ENCODE measurements around the gene YPEL5.
"Not testable (repeated sequence)": the region's sequence is repeated elsewhere in the genome, so short reads cannot be mapped to it uniquely, and the experiment has no call there.

Gene YPEL5

DNA sequence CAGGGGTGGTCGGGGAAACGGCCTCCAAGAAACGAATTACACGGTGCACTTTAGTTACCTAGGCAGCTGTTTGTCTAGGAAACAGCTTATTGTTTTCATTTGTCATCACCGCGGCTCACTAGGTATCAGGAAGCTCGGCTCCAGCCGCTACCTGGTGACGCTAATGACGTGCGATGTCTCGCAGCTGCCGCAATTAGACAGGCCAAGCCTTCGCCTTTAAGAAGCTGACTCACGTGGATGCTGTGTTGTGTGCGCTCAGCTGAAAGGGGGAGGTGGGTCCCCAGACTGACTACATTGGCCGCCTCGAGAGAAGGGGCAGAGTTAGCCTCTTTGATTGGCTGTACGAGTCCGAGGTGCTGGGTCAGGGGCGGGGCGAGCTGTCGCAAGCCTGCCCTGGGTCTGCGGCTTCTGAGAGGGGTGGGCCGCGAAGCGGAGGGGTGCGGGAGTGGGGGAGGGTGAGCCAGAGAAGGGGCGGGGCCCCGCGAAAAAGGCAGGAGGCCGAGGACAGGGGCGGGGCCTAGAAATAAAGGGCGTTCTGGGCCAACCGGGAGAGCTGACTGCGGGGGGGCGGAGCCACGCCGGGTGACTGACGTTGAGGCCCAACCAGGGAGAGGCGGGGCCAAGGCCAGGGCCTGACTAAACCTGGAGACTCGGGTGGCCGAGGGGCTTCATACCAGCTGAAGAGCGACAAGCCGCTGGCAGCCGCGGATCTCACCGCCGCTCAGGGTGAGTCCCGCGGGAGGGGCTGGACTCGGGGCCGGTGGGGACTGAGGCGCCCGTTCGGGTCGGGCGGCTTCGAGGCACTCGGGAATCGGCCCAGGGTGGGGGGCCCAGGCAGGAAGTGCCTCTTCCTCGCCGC is at the start of gene YPEL5:
TSS of gene YPEL5 (plus strand) at position 671 of the 859 bp plus-strand sequence. CDS start 9,645 bp downstream, outside the sequence.
- DNase-seq (ENCODE audit: low read depth) = peak; percentile 98

DNA sequence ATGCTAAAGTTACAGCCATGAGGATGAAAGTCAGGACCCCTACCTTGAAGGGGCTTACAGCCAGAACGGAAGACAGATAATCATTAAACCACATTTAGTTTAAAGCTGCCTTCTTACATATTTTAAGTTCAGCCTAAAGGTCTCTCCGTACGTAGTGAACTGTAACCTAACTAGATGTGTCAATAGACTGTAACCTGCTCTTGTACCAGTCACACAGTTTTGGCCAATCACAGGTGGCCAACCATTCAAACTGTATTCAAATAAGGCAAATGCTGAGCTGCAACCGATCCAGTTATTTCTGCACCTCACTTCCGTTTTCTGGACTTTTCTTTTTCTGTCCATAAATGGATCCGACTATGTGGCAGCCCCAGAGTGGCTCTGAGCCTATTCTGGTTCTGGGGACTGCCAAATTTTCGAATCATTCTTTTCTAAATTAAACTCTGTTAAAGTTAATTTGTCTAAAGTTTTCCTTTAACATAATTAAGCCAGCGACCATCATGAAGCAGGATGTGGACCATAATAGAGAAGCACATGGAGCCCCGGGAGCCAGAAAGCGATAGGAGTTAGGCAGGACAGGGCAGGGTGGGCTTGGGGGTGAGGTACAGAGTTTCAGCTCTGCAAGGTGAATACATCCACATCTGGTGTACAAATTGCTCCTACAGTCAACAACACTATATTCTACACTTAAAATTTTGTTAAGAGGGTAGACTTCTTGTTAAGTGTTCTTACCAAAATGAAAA is 48.4 kb upstream of the YPEL5 start:
- DNase-seq (ENCODE audit: low read depth) = no peak

- not testable (repeated sequence) for DNase-seq (ENCODE audit: low read depth)
These were observed 47.4 kb upstream of the YPEL5 start for GRCh38 chr2:30099366-30099765.

DNA sequence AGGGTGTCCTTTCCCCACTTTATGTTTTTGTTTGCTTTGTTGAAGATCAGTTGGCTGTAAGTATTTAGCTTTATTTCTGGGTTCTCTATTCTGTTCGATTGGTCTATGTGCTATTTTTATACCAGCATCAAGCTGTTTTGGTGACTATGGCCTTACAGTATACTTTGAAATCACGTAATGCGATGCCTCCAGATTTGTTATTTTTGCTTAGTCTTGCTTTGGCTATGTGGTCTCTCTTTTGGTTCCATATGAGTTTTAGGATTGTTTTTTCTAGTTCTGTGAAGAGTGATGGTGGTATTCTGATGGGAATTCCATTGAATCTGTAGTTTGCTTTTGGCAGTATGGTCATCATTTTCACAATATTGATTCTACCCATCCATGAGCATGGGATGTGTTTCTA is 46.1 kb upstream of the YPEL5 start:
- DNase-seq (ENCODE audit: low read depth) = not testable (repeated sequence)

- DNase-seq (ENCODE audit: low read depth) = no peak
These were observed 42.5 kb upstream of the YPEL5 start for GRCh38 chr2:30104307-30104706.

- DNase-seq (ENCODE audit: low read depth) = no peak
These were observed 41.3 kb upstream of the YPEL5 start for GRCh38 chr2:30105556-30105955.

- DNase-seq (ENCODE audit: low read depth) = peak; percentile 42
These were observed 40.3 kb upstream of the YPEL5 start for GRCh38 chr2:30106543-30106942.

- DNase-seq (ENCODE audit: low read depth) = no peak
These were observed 38.6 kb upstream of the YPEL5 start for GRCh38 chr2:30108192-30108591.

- no peak for DNase-seq (ENCODE audit: low read depth)
These were observed 38.0 kb upstream of the YPEL5 start for GRCh38 chr2:30108851-30109250.

GRCh38 chr2:30109856-30110255 is 37.0 kb upstream of the YPEL5 start:
- no peak for DNase-seq (ENCODE audit: low read depth)

GRCh38 chr2:30110773-30111172 is 36.0 kb upstream of the YPEL5 start:
- DNase-seq (ENCODE audit: low read depth) = no peak

GRCh38 chr2:30111186-30111585 is 35.6 kb upstream of the YPEL5 start:
- DNase-seq (ENCODE audit: low read depth) = not testable (repeated sequence)

DNA sequence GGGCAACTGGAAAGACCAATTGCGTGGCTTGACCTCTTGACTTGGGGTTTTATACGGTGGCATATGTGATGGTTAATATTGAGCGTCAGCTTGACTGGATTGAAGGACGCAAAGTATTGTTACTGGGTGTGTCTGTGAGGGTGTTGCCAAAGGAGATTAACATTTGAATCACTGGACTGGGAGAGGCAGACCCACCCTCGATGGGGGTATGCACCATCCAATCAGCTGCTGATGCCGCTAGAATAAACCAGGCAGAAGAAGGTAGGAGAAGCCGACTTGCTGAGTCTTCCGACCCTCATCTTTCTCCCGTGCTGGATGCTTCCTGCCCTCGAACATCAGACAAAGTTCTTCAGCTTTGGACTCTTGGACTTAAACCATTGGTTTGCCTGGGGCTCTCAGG is 34.2 kb upstream of the YPEL5 start:
- DNase-seq (ENCODE audit: low read depth) = no peak

DNA sequence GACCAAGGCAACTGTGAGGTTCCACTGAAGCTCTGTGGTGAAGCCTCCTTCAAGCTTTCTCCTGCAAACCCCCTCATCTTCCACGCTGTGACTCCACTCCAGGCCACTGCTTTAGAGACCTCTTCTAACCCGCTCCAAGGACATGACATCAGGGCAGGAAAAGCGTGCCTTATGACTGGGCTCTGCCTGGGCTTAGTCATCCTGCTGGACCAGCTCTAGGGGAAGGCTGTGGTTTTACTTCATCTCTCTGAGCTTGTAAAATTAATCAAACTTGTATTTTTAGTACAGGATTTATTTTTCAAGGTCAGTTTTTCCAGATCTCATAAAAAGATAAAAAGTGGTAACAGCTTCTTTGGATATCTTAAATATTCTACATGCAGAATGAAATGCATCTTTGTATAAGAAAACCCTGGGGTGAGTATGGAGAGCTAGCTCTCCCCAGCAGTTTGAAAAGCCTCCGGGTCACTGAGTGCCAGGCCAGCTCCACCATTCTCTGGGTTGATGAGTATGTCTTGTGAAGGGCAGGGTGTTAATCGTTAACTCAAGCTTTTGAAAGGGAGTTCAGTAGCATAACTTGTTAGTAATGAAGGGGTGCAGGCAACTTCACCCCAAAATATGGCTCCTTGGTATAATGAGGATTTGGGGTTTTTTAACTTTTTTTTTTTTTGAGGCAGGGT is 33.1 kb upstream of the YPEL5 start:
- DNase-seq (ENCODE audit: low read depth) = peak; percentile 87

DNA sequence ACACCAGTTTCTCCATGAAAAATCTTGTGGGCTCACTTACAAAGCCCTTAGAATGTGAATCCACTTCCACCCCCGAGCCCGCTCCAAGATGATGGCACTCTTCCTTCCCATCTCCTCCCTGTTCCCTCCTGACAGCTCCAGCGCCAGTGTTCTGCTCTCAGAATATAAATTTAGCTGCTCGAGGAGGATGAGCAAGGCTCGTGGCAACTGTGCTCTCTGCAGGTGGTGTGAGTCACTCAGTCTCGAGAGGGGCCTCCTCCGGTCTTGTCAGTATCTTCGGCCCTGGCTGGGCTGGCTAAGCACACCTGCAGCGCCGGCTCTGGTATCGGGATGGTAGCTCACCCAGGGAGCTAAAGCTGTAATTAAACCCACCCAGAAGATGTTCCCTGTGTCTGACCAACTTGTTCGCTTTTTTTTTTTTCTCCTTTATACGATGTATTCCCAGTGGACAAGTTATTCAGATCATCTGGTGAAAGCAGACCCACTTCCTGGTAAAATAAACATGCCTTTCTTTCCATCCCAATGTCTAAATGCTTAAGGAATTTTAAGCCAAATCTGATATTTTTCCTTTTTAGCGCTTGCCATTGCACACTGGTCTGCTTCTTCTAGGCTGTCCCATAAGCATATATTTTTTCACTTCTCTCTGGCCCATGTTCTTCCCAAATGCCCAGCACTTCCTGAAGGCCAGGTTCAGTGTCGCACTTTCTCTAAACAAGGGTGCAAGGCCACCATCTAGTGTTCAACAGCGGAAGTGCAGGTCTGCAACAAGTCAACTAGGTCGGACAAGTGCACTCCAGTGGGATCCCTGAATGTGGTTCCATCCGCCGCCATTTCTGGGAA is 31.4 kb upstream of the YPEL5 start:
- DNase-seq (ENCODE audit: low read depth) = peak; percentile 69

GRCh38 chr2:30115981-30116285 is 30.9 kb upstream of the YPEL5 start:
- no peak for DNase-seq (ENCODE audit: low read depth)

DNA sequence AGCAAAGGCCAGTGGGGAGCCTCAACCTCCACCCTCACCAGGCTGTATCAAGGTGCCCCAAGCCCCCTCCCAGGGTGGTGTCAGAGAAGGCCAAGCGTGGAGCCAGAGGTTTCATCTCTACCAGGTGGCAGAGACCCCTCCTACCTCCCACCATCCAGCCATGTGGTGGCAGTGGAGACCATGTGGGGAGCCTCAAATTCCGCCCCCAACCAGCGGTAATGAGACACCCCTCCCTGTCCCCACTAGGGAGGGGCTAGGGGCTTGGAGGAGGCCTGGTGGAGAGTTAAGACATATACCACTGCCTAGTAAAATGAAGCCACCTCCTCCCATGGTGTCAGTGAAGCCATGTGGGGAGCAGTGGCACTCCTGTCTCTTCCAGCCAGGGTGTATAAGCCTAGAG is 24.4 kb upstream of the YPEL5 start:
- no peak for DNase-seq (ENCODE audit: low read depth)

DNA sequence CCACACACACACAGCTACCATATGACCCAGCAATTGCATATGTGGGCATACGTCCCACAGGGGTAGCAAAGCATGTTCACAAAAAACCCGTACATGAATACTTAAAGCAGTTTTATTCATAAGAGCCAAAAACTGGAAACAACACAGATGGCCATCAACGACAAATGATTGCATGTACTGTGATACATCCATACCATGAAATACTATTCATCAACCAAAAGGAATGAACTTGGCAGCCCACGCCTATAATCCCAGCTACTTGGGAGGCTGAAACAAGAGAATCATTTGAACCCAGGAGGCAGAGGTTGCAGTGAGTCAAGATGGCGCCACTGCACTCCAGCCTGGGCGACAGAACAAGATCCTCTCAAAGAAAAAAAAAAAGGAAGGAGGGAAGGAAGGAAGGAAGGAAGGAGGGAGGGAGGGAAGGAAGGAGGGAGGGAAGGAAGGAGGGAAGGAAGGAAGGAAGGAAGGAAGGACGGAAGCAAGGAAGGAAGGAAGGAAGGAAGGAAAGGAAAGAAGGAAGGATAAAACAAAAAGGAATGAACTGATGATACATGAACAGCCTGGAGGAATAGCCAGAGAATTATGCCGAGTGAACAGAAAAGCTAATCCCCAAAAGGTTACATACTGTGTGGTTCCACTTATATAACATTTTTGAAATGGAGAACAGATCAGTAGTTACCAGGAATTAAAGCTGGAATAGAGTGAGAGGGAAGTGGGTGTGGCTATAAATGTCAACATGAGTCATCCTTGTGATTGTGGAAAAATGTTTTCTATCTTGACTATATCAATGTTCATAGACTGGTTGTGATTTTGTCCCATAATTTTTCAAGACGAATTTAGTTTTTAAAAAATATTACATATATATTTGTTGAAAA is 19.6 kb upstream of the YPEL5 start:
- no peak for DNase-seq (ENCODE audit: low read depth)

- DNase-seq (ENCODE audit: low read depth) = no peak
These were observed 12.2 kb upstream of the YPEL5 start for GRCh38 chr2:30134582-30134981.

DNA sequence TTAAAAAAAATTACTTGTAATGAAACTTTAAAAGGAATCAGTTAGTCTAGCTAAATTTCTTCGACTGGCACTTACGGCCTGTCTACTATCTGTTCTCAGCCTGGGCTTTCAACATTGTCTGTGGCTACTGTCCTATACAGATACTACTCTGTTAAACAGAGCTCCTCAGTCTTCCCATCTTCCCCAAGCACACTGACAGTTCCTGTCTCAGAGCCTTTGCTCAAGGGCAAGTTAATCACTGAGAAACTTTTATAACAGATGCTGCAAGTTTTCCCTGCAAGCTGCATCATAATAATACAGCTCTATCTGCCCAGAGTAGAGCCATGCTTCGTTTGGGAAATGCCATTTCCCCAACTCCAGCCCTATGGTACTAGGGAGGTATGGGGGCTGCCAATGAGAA is 11.3 kb upstream of the YPEL5 start:
- DNase-seq (ENCODE audit: low read depth) = no peak
